Type B pancreatic cell (in vitro differentiated cells): ENCODE measurements around the gene TPPP. TPM values are rescaled to one million over a fixed set of nuclear protein-coding genes. Genes with fewer than 3 reads are reported as not detected.

ENCODE experiments used
- DNase-seq: peaks from one replicate; pipeline ENCODE4 v3.0.0; 2021; ENCODE audit warnings: mixed read lengths; ENCODE audit not compliant: unreplicated experiment; ENCODE audit errors: extremely low spot score
- H3K27ac Mint-ChIP-seq: 2 replicates; pipeline ENCODE4 v1.8.0; 2021; ENCODE audit warnings: mild to moderate bottlenecking, mixed read lengths
- H3K27me3 Mint-ChIP-seq: 2 replicates; pipeline ENCODE4 v1.8.0; 2021; ENCODE audit warnings: mixed read lengths
- H3K36me3 Mint-ChIP-seq: 2 replicates; pipeline ENCODE4 v1.8.0; 2021; ENCODE audit warnings: mixed read lengths
- H3K4me1 Mint-ChIP-seq: one replicate; pipeline ENCODE4 v1.8.0; 2021; ENCODE audit warnings: mixed read lengths; ENCODE audit not compliant: unreplicated experiment
- H3K4me3 Mint-ChIP-seq: 2 replicates; pipeline ENCODE4 v1.8.0; 2021; ENCODE audit warnings: mild to moderate bottlenecking, mixed read lengths
- H3K9me3 Mint-ChIP-seq: 2 replicates; pipeline ENCODE4 v1.8.0; 2021; ENCODE audit warnings: mixed read lengths
- total RNA-seq: library from RNA; stranded (reverse); gene quantifications from 2 replicates; pipeline ENCODE4 v1.2.1, GENCODE V29; 2021; ENCODE audit warnings: low replicate concordance
- TF ChIP-seq, protein P1 (sequence below): fragments of 200-600 bp; sonication (generic); conservative IDR thresholded peaks from 2 replicates; pipeline ENCODE4 v1.5.0; 2021; ENCODE audit warnings: antibody characterized with exemption, mild to moderate bottlenecking

TPPP gene
- total RNA-seq, 1 donor from 2014 or later, result 5.0 TPM

DNA sequence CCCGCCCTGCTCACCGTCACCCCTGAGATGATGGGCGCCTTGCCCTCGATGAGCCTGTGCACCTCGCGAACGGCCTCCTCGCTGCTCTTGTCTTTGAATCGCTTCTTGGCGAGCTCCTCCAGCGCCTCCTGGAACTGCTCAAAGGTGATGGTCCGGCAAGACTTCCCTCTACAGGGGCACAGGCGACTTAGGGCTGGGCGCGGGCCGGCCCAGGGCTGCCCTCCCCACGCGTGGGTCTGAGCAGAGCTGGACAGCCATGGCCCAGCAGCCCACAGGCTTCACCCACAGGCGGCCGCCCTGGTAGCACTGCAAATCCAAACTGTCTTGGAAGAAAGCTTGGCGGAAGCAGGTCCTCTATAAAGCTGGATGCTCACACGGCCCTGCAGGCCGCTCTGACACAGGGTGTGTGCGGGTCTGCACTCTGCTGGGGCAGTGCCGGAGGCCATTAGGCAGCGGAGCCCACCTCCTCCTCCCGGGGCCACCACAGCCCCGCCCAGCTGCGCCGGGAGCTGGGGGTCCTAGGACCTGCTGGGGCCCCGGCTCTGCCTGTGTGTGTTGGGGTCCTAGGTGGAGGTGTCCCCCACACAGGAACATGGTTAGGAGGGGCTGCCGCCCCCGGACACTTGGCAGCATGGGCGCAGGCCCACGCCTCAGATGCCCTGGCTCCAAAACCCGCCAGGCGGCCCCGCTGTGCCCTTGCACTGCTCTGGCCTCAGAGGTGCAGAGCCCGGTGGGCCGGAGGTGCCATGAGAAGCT, 27.0 kb downstream of the TPPP start:
- Mint-ChIP-seq H3K4me1 (no peaks in the 10 kb centered on the region), H3K36me3 (peaks cover 10% of the 10 kb centered on the region), H3K9me3 (no peaks in the 10 kb centered on the region), H3K27ac (no peak overlapping the region), H3K4me3 (no peak overlapping the region), H3K27me3 (no peaks in the 10 kb centered on the region)
- no peak for DNase-seq
- TF ChIP-seq, protein P1, sequence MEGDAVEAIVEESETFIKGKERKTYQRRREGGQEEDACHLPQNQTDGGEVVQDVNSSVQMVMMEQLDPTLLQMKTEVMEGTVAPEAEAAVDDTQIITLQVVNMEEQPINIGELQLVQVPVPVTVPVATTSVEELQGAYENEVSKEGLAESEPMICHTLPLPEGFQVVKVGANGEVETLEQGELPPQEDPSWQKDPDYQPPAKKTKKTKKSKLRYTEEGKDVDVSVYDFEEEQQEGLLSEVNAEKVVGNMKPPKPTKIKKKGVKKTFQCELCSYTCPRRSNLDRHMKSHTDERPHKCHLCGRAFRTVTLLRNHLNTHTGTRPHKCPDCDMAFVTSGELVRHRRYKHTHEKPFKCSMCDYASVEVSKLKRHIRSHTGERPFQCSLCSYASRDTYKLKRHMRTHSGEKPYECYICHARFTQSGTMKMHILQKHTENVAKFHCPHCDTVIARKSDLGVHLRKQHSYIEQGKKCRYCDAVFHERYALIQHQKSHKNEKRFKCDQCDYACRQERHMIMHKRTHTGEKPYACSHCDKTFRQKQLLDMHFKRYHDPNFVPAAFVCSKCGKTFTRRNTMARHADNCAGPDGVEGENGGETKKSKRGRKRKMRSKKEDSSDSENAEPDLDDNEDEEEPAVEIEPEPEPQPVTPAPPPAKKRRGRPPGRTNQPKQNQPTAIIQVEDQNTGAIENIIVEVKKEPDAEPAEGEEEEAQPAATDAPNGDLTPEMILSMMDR, result no peak

DNA sequence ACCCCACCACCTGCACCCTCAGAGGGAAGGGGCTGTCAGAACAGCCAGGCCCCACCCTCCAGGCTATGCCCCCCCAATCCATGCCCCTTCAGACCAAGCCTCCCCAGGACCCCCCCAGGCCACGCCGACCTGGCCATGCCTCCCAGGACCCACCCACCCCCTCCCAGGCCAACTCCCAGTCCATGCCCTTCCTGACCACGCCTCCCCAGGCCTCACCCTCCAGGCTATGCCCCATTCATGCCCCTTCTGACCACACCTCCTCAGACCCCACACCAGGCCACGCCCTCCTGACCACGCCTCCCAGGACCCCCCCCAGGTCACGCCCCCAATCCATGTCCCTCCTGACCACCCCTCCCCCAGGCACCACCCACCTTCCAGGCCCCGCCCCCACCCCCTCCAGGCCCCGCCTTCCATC, 27.6 kb downstream of the TPPP start:
- H3K27me3 Mint-ChIP-seq, result no peaks in the 10 kb centered on the region
- TF ChIP-seq, protein P1, result no peak
- H3K9me3 Mint-ChIP-seq, result no peaks in the 10 kb centered on the region
- H3K27ac Mint-ChIP-seq, result no peak overlapping the region
- peaks cover 12% of the 10 kb centered on the region for H3K36me3 Mint-ChIP-seq
- no peak for DNase-seq
- H3K4me3 Mint-ChIP-seq, result no peak overlapping the region
- no peaks in the 10 kb centered on the region for H3K4me1 Mint-ChIP-seq

DNA sequence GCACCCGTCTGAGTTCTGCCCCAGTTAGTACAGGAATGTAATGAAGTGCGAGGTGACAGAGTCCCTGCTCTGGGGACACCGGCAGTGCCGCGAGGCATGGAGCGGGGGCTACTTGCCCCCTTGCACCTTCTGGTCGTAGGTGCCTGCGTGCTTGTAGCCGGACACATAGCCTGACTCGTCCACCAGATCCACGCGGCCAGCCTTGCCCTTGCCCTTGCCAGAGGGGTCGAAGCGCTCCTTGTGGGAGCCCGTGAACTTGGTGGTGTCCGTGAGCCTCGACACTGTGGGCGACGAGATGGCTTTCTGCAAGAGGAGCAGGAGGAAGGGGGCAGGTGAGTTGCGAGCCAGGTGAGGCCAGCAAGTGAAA, 28.2 kb downstream of the TPPP start:
- Mint-ChIP-seq H3K27ac (no peak overlapping the region), H3K9me3 (no peaks in the 10 kb centered on the region), H3K27me3 (no peaks in the 10 kb centered on the region), H3K4me3 (no peak overlapping the region), H3K4me1 (no peaks in the 10 kb centered on the region), H3K36me3 (peaks cover 16% of the 10 kb centered on the region)
- no peak for DNase-seq
- TF ChIP-seq, protein P1, result no peak

DNA sequence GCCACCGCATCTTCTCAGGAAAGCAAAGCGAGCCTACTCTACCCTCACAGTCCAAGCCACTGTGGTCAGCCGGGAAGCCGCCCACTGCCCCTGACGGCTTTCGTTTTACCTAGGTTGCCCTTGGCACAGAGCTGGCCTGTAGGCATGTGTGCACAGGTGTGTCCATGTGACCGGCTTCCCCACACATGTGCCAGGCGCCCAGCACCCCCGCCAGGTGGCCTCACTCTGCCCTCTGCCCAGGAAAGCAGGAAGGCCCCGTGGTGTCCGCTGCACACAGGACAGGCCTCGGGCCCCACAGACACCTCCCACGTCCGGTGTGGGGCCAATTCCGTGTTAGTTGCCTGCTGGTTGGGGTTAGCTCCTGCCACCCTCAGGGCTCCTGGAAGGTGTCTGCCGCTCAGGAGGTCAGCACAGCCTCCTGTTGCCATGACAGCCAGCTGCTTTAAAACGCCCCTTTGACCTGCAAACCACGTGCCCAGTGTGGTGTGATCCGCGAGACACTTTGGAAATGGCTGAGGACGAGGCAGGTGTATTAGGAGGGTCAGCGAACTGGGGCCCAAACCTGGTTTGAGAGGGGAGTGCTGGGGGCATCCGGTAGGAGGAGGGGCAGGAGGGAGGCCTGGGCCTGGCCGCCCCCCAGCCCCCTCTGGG, 28.7 kb downstream of the TPPP start:
- no peak for DNase-seq
- no peaks in the 10 kb centered on the region for H3K4me1 Mint-ChIP-seq
- H3K9me3 Mint-ChIP-seq, result no peaks in the 10 kb centered on the region
- no peak overlapping the region for H3K4me3 Mint-ChIP-seq
- no peaks in the 10 kb centered on the region for H3K27me3 Mint-ChIP-seq
- TF ChIP-seq, protein P1, result no peak
- H3K36me3 Mint-ChIP-seq, result peaks cover 19% of the 10 kb centered on the region
- no peak overlapping the region for H3K27ac Mint-ChIP-seq

DNA sequence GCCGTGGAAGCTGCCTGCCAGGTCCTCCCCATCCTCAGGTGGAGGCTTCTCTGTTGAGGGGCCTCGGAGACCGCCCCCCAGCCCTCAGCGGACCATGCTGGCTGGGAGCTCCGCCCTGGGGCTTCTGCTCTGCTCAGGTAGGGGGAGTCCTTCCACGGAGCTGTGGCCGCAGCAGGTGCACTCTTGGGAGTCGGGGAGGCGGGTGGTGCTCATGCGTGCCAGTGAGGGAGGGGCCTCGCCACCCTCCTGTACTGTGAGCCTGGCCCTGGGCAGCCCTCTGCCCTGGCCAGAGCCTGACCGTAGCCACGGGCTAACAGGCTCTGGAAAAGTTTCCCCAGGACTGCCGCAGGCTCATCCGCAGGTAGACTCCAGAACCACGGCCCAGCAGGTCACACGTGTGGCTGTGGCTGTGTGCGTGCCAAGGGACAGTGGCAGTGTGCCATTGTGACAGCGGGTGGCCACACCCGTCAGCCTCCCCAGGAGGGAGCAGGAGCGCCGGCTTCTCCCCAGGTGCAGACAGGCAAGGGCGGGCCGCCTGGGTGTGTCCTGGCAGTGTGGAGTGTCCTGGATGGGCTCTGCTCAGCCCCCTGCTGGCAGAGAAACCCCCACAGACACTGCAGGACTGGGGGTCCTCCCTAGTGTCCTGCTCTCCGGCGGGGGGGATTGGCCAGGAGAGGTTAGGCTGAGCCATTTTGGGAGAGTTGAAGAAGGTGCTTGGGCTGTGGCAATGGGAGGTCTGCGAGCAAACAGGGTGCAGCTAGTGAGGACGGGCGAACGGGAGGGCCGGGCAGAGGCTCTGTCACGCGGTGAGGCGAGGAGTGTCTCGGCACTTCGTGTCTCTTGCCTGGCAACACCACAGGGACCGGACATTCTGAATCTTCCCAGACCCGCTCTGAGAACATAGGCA, 29.5 kb downstream of the TPPP start:
- no peak for DNase-seq
- TF ChIP-seq, protein P1, result no peak
- peaks cover 24% of the 10 kb centered on the region for H3K36me3 Mint-ChIP-seq
- no peak overlapping the region for H3K4me3 Mint-ChIP-seq
- no peaks in the 10 kb centered on the region for H3K4me1 Mint-ChIP-seq
- H3K9me3 Mint-ChIP-seq, result no peaks in the 10 kb centered on the region
- H3K27ac Mint-ChIP-seq, result no peak overlapping the region
- no peaks in the 10 kb centered on the region for H3K27me3 Mint-ChIP-seq
